Measurements from ENCODE around the gene FAM13A. TPM values are rescaled to one million over a fixed set of nuclear protein-coding genes. Genes with fewer than 3 reads are reported as not detected.

The FAM13A gene
- polyA plus RNA-seq, 1 of the 3 experiments (the other 2 are of a cell fraction) = 0.67 TPM

- Histone ChIP-seq H3K4me1 (ENCODE audit: control insufficient read depth in 1 of 2, insufficient read depth in 2 of 2, low read depth in 1 of 2, low read length in 1 of 2) (no peaks in the 10 kb centered on the region), H4K20me1 (ENCODE audit: insufficient read depth) (no peaks in the 10 kb centered on the region), H3K27ac (ENCODE audit: low read depth in 2 of 2, low read length in 1 of 2) (no peak overlapping the region), H3K9me3 (no peaks in the 10 kb centered on the region), H3K36me3 (replicated peaks in 1 of 2; ENCODE audit: control insufficient read depth in 1 of 2, insufficient read depth in 2 of 2, low read length in 1 of 2) (no peaks in the 10 kb centered on the region), H3F3A (replicated peaks; ENCODE audit: insufficient read depth) (no peaks in the 10 kb centered on the region), H2AFZ (ENCODE audit: low read depth) (no peak overlapping the region), H3K27me3 (ENCODE audit: insufficient read depth) (no peaks in the 10 kb centered on the region), H3K4me3 (ENCODE audit: low read depth in 2 of 2, low read length in 1 of 2) (no peak overlapping the region), H3K9ac (no peak overlapping the region), H3K79me2 (ENCODE audit: insufficient read depth) (no peaks in the 10 kb centered on the region), H3K9me2 (no peaks in the 10 kb centered on the region), H3K4me2 (no peak overlapping the region)
- TF ChIP-seq TEAD4 (IDR thresholded peaks at IDR 0.05; ENCODE audit: borderline replicate concordance, insufficient read depth) (no peak), YY1 (IDR thresholded peaks at IDR 0.05; ENCODE audit: low read depth) (no peak), RFX5 (IDR thresholded peaks at IDR 0.05; ENCODE audit: low read length) (no peak), SIN3A (IDR thresholded peaks at IDR 0.05; ENCODE audit: borderline replicate concordance, low read depth, low read length) (no peak), FOXJ3 (CRISPR knock-in tag; IDR thresholded peaks at IDR 0.05) (no peak), FOSL2 (IDR thresholded peaks at IDR 0.05; ENCODE audit: borderline replicate concordance, low read depth) (no peak), POLR2AphosphoS5 (IDR thresholded peaks at IDR 0.05; ENCODE audit: low read depth, low read length) (no peak), GABPA (IDR thresholded peaks at IDR 0.05; ENCODE audit: low read depth) (no peak), RCOR1 (IDR thresholded peaks at IDR 0.05; ENCODE audit: low read length) (no peak), ELF1 (IDR thresholded peaks at IDR 0.05) (no peak), USF2 (IDR thresholded peaks at IDR 0.05; ENCODE audit: borderline replicate concordance, low read depth, low read length) (no peak), RXRA (IDR thresholded peaks at IDR 0.05; ENCODE audit: borderline replicate concordance, low read depth) (no peak)
- TF ChIP-seq, protein P1, sequence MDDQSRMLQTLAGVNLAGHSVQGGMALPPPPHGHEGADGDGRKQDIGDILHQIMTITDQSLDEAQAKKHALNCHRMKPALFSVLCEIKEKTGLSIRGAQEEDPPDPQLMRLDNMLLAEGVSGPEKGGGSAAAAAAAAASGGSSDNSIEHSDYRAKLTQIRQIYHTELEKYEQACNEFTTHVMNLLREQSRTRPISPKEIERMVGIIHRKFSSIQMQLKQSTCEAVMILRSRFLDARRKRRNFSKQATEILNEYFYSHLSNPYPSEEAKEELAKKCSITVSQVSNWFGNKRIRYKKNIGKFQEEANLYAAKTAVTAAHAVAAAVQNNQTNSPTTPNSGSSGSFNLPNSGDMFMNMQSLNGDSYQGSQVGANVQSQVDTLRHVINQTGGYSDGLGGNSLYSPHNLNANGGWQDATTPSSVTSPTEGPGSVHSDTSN (IDR thresholded peaks at IDR 0.05) = no peak
- ChIA-PET CTCF (no interaction called here), POLR2A (no interaction called here)
- DNase-seq = no peak
Measured at GRCh38 chr4:88897752-88898151, 159.2 kb downstream of the FAM13A start.

DNA sequence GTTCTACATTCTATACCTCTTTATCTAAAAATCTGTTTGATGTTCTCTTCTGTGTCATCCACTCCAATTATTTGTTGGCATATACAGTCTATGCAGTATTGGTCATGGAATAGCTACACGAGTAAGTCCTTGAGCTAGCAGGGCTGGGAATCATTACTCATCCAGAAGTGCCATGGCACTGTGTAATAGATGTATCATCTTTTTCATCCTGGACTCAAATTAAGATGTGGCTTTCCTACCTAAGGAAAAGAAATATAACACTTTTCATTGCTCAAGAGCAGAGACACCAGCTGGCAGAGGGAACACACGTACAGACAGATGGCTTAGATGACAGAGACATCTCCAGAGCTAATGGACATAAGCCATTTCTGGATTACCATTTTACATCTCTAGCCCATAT is 159.8 kb downstream of the FAM13A start:
- TF ChIP-seq JUND (IDR thresholded peaks at IDR 0.05) = no peak
- no peak for TF ChIP-seq ZBTB33 (IDR thresholded peaks at IDR 0.05; ENCODE audit: borderline replicate concordance, low read depth)
- no peak for TF ChIP-seq EZH2phosphoT487 (IDR thresholded peaks at IDR 0.05; ENCODE audit: borderline replicate concordance, low read depth)
- TF ChIP-seq SIN3A (IDR thresholded peaks at IDR 0.05; ENCODE audit: borderline replicate concordance, low read depth, low read length) = no peak
- TF ChIP-seq IRF3 (IDR thresholded peaks at IDR 0.05; ENCODE audit: low read depth, low read length) = no peak
- H4K20me1 ChIP-seq (ENCODE audit: insufficient read depth) = no peaks in the 10 kb centered on the region
- WGBS (ENCODE audit: low lambda C conversion rate) = 68% methylated on average over 2 of the region's 2 CpGs

More for the DNA sequence above, 159.8 kb downstream of the FAM13A start:
- Histone ChIP-seq H3K27me3 (ENCODE audit: insufficient read depth) (no peaks in the 10 kb centered on the region), H3K9ac (no peak overlapping the region), H2AFZ (ENCODE audit: low read depth) (no peak overlapping the region), H3K4me1 (ENCODE audit: control insufficient read depth in 1 of 2, insufficient read depth in 2 of 2, low read depth in 1 of 2, low read length in 1 of 2) (no peaks in the 10 kb centered on the region), H3F3A (replicated peaks; ENCODE audit: insufficient read depth) (no peaks in the 10 kb centered on the region), H3K27ac (ENCODE audit: low read depth in 2 of 2, low read length in 1 of 2) (no peak overlapping the region), H3K36me3 (replicated peaks in 1 of 2; ENCODE audit: control insufficient read depth in 1 of 2, insufficient read depth in 2 of 2, low read length in 1 of 2) (no peaks in the 10 kb centered on the region), H3K9me2 (no peaks in the 10 kb centered on the region), H3K4me3 (ENCODE audit: low read depth in 2 of 2, low read length in 1 of 2) (no peak overlapping the region), H3K9me3 (no peaks in the 10 kb centered on the region), H3K79me2 (ENCODE audit: insufficient read depth) (no peaks in the 10 kb centered on the region), H3K4me2 (no peak overlapping the region)
- DNase-seq = no peak
- CTCF ChIA-PET = no interaction called here
- POLR2A ChIA-PET = no interaction called here
